ENCODE measurements around the gene DYNLT2. TPM values are rescaled to one million over a fixed set of nuclear protein-coding genes. Genes with fewer than 3 reads are reported as not detected.

DYNLT2 gene
- total RNA-seq: 1 to 10 TPM; 3.9 to 6.0 (median 4.0) TPM

GRCh38 chr6:169751242-169752073 lies at the start of gene DYNLT2, which contains the start of gene ERMARD:
Gene DYNLT2 (minus strand): TSS chr6:169751572. CDS start chr6:169751458, 114 bp downstream.
Gene ERMARD (plus strand): TSS chr6:169751622. CDS start chr6:169751658, 36 bp downstream.
- TF ChIP-seq, protein P1, sequence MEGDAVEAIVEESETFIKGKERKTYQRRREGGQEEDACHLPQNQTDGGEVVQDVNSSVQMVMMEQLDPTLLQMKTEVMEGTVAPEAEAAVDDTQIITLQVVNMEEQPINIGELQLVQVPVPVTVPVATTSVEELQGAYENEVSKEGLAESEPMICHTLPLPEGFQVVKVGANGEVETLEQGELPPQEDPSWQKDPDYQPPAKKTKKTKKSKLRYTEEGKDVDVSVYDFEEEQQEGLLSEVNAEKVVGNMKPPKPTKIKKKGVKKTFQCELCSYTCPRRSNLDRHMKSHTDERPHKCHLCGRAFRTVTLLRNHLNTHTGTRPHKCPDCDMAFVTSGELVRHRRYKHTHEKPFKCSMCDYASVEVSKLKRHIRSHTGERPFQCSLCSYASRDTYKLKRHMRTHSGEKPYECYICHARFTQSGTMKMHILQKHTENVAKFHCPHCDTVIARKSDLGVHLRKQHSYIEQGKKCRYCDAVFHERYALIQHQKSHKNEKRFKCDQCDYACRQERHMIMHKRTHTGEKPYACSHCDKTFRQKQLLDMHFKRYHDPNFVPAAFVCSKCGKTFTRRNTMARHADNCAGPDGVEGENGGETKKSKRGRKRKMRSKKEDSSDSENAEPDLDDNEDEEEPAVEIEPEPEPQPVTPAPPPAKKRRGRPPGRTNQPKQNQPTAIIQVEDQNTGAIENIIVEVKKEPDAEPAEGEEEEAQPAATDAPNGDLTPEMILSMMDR (IDR thresholded peaks at IDR 0.05): peak in 5 of 6 experiments; percentile 22 to 63 (median 53)
- peak; percentile 79 to 89 for TF ChIP-seq POLR2A (IDR thresholded peaks at IDR 0.05)

DNA sequence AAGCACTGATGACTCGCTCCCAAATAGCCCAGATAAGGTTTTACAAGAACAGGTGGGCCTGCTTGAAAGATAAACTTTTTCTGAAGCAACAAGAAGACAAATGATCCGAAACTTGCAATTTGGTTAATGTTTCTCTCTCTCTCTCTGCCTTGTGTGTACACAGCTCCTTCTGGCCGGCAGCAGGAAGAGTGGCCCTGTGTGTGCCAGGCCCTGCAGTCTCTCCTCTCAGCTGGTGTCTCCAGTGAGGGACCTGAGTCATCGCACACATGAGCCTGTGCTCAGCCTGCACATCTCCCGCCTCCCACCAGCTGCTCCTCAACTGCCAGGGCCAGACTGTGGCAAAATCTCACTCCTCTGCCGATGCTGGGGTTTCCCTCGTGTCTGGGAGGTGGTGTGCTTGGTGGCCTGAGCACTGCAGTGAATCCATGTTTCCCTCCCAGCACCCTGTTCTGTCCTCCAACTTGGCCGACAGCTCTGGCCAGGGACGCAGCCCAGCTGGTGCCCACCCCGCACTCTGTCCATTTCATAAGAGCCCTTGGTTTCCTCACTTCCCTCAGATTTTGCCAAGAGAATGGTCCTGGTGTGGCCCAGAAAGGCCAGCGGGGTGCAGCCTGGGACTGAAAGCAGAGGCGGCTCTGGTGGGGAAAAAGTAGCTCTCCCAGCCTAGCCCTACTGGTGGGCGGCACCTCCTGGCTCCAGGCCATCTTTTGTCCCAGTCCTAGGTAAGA lies 49.5 kb upstream of the DYNLT2 start:
- H3K27ac ChIP-seq: no peak overlapping the region
- no peak for TF ChIP-seq POLR2A (IDR thresholded peaks at IDR 0.05)
- TF ChIP-seq, protein P1 (IDR thresholded peaks at IDR 0.05): no peak
- no peaks in the 10 kb centered on the region for H3K27me3 ChIP-seq
- H3K36me3 ChIP-seq: no peaks in the 10 kb centered on the region
- H3K4me1 ChIP-seq: no peaks in the 10 kb centered on the region
- no peak overlapping the region for H3K4me3 ChIP-seq
- H3K9me3 ChIP-seq: no peaks in the 10 kb centered on the region
- peak in 1 of 3 donors; percentile 48 for DNase-seq

More at GRCh38 chr6:169751242-169752073, at the start of gene DYNLT2, which contains the start of gene ERMARD:
- peak; percentile 89 to 97 (median 97) for DNase-seq
- Histone ChIP-seq H3K27me3 (no peaks in the 10 kb centered on the region), H3K4me1 (peaks cover 0 to 17% (median 2%) of the 10 kb centered on the region in 4 donors), H3K4me3 (peak within 1 kb of the TSS; percentile 74 to 89 (median 82)), H3K9me3 (no peaks in the 10 kb centered on the region), H3K36me3 (peaks cover 0 to 2% (median 0%) of the 10 kb centered on the region in 3 donors), H3K27ac (peak within 1 kb of the TSS; percentile 91 to 97 (median 94))

DNA sequence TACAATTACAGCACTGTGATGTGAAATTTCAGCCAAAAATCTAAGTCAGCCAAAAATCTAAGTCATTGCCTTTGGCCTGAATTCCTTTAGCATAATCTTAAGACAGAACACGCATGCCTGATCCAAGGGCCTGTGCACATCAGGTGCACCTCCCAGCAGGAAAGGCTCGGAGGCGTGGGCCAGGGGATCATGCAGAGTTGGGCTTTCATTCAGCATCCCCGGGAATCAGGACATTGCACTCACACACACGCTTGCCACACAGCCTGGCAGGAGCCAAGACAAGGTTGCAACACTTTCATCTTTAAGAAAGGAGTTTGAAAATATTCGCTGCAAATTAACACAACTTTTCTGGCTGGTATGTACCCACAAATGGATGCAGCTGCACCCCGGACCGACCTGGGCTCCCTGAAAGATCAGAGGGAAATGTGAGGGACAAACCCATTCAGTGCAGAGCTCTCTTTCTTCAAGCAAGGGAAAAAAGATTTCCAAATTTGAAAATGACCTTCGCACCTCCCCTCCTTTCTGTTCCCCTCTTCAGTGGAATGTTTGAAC lies 48.8 kb upstream of the DYNLT2 start:
- Histone ChIP-seq H3K27me3 (no peaks in the 10 kb centered on the region), H3K27ac (no peak overlapping the region), H3K36me3 (no peaks in the 10 kb centered on the region), H3K9me3 (no peaks in the 10 kb centered on the region), H3K4me3 (no peak overlapping the region), H3K4me1 (no peaks in the 10 kb centered on the region)
- TF ChIP-seq, protein P1 (IDR thresholded peaks at IDR 0.05): no peak
- TF ChIP-seq POLR2A (IDR thresholded peaks at IDR 0.05): no peak
- DNase-seq: peak in 1 of 3 donors; percentile 42

GRCh38 chr6:169799474-169799926 lies 48.1 kb upstream of the DYNLT2 start:
- TF ChIP-seq POLR2A (IDR thresholded peaks at IDR 0.05): no peak
- TF ChIP-seq, protein P1 (IDR thresholded peaks at IDR 0.05): no peak
- no peaks in the 10 kb centered on the region for H3K4me1 ChIP-seq
- DNase-seq: peak in 1 of 3 donors; percentile 15
- H3K4me3 ChIP-seq: no peak overlapping the region
- H3K27ac ChIP-seq: no peak overlapping the region
- H3K9me3 ChIP-seq: no peaks in the 10 kb centered on the region
- H3K27me3 ChIP-seq: no peaks in the 10 kb centered on the region
- H3K36me3 ChIP-seq: no peaks in the 10 kb centered on the region

- no peak overlapping the region for H3K4me3 ChIP-seq
- no peaks in the 10 kb centered on the region for H3K4me1 ChIP-seq
- TF ChIP-seq, protein P1 (IDR thresholded peaks at IDR 0.05): no peak
- TF ChIP-seq POLR2A (IDR thresholded peaks at IDR 0.05): no peak
- no peak for DNase-seq
- H3K27me3 ChIP-seq: no peaks in the 10 kb centered on the region
- H3K27ac ChIP-seq: no peak overlapping the region
- H3K36me3 ChIP-seq: no peaks in the 10 kb centered on the region
- no peaks in the 10 kb centered on the region for H3K9me3 ChIP-seq
Observed at GRCh38 chr6:169798764-169799473, 47.5 kb upstream of the DYNLT2 start.

All from Peyer's patch (tissue), 4 donors.